ENCODE results near the gene TNIK.

The TNIK gene

GRCh38 chr3:171200750-171201088 is 259.5 kb downstream of the TNIK start:
- H3K27me3 ChIP-seq (ENCODE audit: control insufficient read depth in 1 of 2, insufficient read depth in 1 of 2, low read length in 2 of 2), result no peaks in the 10 kb centered on the region
- no peak overlapping the region for H3K4ac ChIP-seq (ENCODE audit: low read depth in 1 of 2, low read length in 2 of 2)
- H2AFZ ChIP-seq (ENCODE audit: low read depth, low read length), result no peak overlapping the region
- no peak overlapping the region for H3K9ac ChIP-seq (ENCODE audit: low read length)
- no peak overlapping the region for H3K4me3 ChIP-seq (ENCODE audit: insufficient read depth in 1 of 2, low read depth in 1 of 2, low read length in 2 of 2)
- DNase-seq, result no peak
- no peaks in the 10 kb centered on the region for H3K4me1 ChIP-seq (ENCODE audit: control insufficient read depth, insufficient read depth, low read depth, low read length)
- peaks cover 0 to 5% of the 10 kb centered on the region in 2 experiments for H3K36me3 ChIP-seq (ENCODE audit: control insufficient read depth in 1 of 2, insufficient read depth in 2 of 2, low read depth in 1 of 2, low read length in 2 of 2)
- H4K91ac ChIP-seq (ENCODE audit: low read length), result no peak overlapping the region
- H3K79me1 ChIP-seq (replicated peaks; ENCODE audit: low read length, poor library complexity, severe bottlenecking), result peaks cover 3% of the 10 kb centered on the region
- H2BK120ac ChIP-seq (ENCODE audit: low read depth, low read length), result no peak overlapping the region
- H2BK5ac ChIP-seq (ENCODE audit: low read depth, low read length, poor library complexity, severe bottlenecking), result no peak overlapping the region
- H4K8ac ChIP-seq (ENCODE audit: low read length), result no peak overlapping the region
- WGBS, result 31% methylated on average over 1 of the region's 2 CpGs
- no peak overlapping the region for H2AK5ac ChIP-seq (ENCODE audit: low read length, severe bottlenecking)
- no peak overlapping the region for H2BK12ac ChIP-seq (ENCODE audit: low read length in 2 of 2)
- no peaks in the 10 kb centered on the region for H3K9me3 ChIP-seq (ENCODE audit: control insufficient read depth, low read length)
- no peak overlapping the region for H3K14ac ChIP-seq (ENCODE audit: low read length in 2 of 2)
- H3K27ac ChIP-seq (ENCODE audit: low read length, poor library complexity, severe bottlenecking), result peak overlapping the region; percentile 29
- no peak overlapping the region for H2BK15ac ChIP-seq (ENCODE audit: low read depth, poor library complexity, severe bottlenecking)
- no peak overlapping the region for H3K4me2 ChIP-seq (ENCODE audit: low read length, poor library complexity, severe bottlenecking)
- H3K23ac ChIP-seq (ENCODE audit: low read length in 2 of 2), result no peak overlapping the region
- no peak overlapping the region for H3K18ac ChIP-seq (ENCODE audit: low read depth in 1 of 2, low read length in 2 of 2)

GRCh38 chr3:171200052-171200749 is 260.0 kb downstream of the TNIK start:
- Histone ChIP-seq H3K9ac (ENCODE audit: low read length) (no peak overlapping the region), H2BK12ac (ENCODE audit: low read length in 2 of 2) (no peak overlapping the region), H3K79me1 (replicated peaks; ENCODE audit: low read length, poor library complexity, severe bottlenecking) (peaks cover 2% of the 10 kb centered on the region), H3K36me3 (ENCODE audit: control insufficient read depth in 1 of 2, insufficient read depth in 2 of 2, low read depth in 1 of 2, low read length in 2 of 2) (no peaks in the 10 kb centered on the region), H3K4me1 (ENCODE audit: control insufficient read depth, insufficient read depth, low read depth, low read length) (no peaks in the 10 kb centered on the region), H3K27me3 (ENCODE audit: control insufficient read depth in 1 of 2, insufficient read depth in 1 of 2, low read length in 2 of 2) (no peaks in the 10 kb centered on the region), H2AK5ac (ENCODE audit: low read length, severe bottlenecking) (peak overlapping the region; percentile 54), H3K27ac (ENCODE audit: low read length, poor library complexity, severe bottlenecking) (peak overlapping the region; percentile 29), H2AFZ (ENCODE audit: low read depth, low read length) (no peak overlapping the region), H4K91ac (ENCODE audit: low read length) (no peak overlapping the region), H3K23ac (ENCODE audit: low read length in 2 of 2) (no peak overlapping the region), H2BK5ac (ENCODE audit: low read depth, low read length, poor library complexity, severe bottlenecking) (no peak overlapping the region), H3K9me3 (ENCODE audit: control insufficient read depth, low read length) (no peaks in the 10 kb centered on the region), H4K8ac (ENCODE audit: low read length) (no peak overlapping the region), H3K4me2 (ENCODE audit: low read length, poor library complexity, severe bottlenecking) (peak overlapping the region; percentile 19), H3K4me3 (ENCODE audit: insufficient read depth in 1 of 2, low read depth in 1 of 2, low read length in 2 of 2) (no peak overlapping the region), H3K4ac (ENCODE audit: low read depth in 1 of 2, low read length in 2 of 2) (no peak overlapping the region), H2BK15ac (ENCODE audit: low read depth, poor library complexity, severe bottlenecking) (no peak overlapping the region), H3K14ac (ENCODE audit: low read length in 2 of 2) (no peak overlapping the region), H2BK120ac (ENCODE audit: low read depth, low read length) (no peak overlapping the region), H3K18ac (ENCODE audit: low read depth in 1 of 2, low read length in 2 of 2) (no peak overlapping the region)
- 33% methylated on average over 2 of the region's 3 CpGs for WGBS
- DNase-seq, result peak; percentile 47

GRCh38 chr3:171199473-171199829 is 260.8 kb downstream of the TNIK start:
- H2BK5ac ChIP-seq (ENCODE audit: low read depth, low read length, poor library complexity, severe bottlenecking), result no peak overlapping the region
- no peak overlapping the region for H2BK15ac ChIP-seq (ENCODE audit: low read depth, poor library complexity, severe bottlenecking)
- peak overlapping the region; percentile 35 for H3K27ac ChIP-seq (ENCODE audit: low read length, poor library complexity, severe bottlenecking)
- peaks cover 2% of the 10 kb centered on the region for H3K79me1 ChIP-seq (replicated peaks; ENCODE audit: low read length, poor library complexity, severe bottlenecking)
- no peak overlapping the region for H4K8ac ChIP-seq (ENCODE audit: low read length)
- no peaks in the 10 kb centered on the region for H3K27me3 ChIP-seq (ENCODE audit: control insufficient read depth in 1 of 2, insufficient read depth in 1 of 2, low read length in 2 of 2)
- H3K36me3 ChIP-seq (ENCODE audit: control insufficient read depth in 1 of 2, insufficient read depth in 2 of 2, low read depth in 1 of 2, low read length in 2 of 2), result no peaks in the 10 kb centered on the region
- H2BK120ac ChIP-seq (ENCODE audit: low read depth, low read length), result no peak overlapping the region
- no peak overlapping the region for H2BK12ac ChIP-seq (ENCODE audit: low read length in 2 of 2)
- no peaks in the 10 kb centered on the region for H3K4me1 ChIP-seq (ENCODE audit: control insufficient read depth, insufficient read depth, low read depth, low read length)
- no peak overlapping the region for H3K14ac ChIP-seq (ENCODE audit: low read length in 2 of 2)
- no peak overlapping the region for H3K4me2 ChIP-seq (ENCODE audit: low read length, poor library complexity, severe bottlenecking)
- no peak overlapping the region for H3K18ac ChIP-seq (ENCODE audit: low read depth in 1 of 2, low read length in 2 of 2)
- no peak overlapping the region for H3K9ac ChIP-seq (ENCODE audit: low read length)
- H3K4me3 ChIP-seq (ENCODE audit: insufficient read depth in 1 of 2, low read depth in 1 of 2, low read length in 2 of 2), result no peak overlapping the region
- H4K91ac ChIP-seq (ENCODE audit: low read length), result no peak overlapping the region
- H2AK5ac ChIP-seq (ENCODE audit: low read length, severe bottlenecking), result no peak overlapping the region
- H3K9me3 ChIP-seq (ENCODE audit: control insufficient read depth, low read length), result no peaks in the 10 kb centered on the region
- DNase-seq, result no peak
- H3K23ac ChIP-seq (ENCODE audit: low read length in 2 of 2), result no peak overlapping the region
- no peak overlapping the region for H2AFZ ChIP-seq (ENCODE audit: low read depth, low read length)
- no peak overlapping the region for H3K4ac ChIP-seq (ENCODE audit: low read depth in 1 of 2, low read length in 2 of 2)
- 80% methylated on average over 2 of the region's 3 CpGs for WGBS

GRCh38 chr3:171198781-171199472 is 261.3 kb downstream of the TNIK start:
- Histone ChIP-seq H3K4ac (ENCODE audit: low read depth in 1 of 2, low read length in 2 of 2) (peak overlapping the region in 1 of 2 experiments; percentile 28), H3K9ac (ENCODE audit: low read length) (no peak overlapping the region), H3K14ac (ENCODE audit: low read length in 2 of 2) (no peak overlapping the region), H4K8ac (ENCODE audit: low read length) (no peak overlapping the region), H3K27me3 (ENCODE audit: control insufficient read depth in 1 of 2, insufficient read depth in 1 of 2, low read length in 2 of 2) (no peaks in the 10 kb centered on the region), H3K36me3 (ENCODE audit: control insufficient read depth in 1 of 2, insufficient read depth in 2 of 2, low read depth in 1 of 2, low read length in 2 of 2) (no peaks in the 10 kb centered on the region), H2AFZ (ENCODE audit: low read depth, low read length) (no peak overlapping the region), H2BK12ac (ENCODE audit: low read length in 2 of 2) (no peak overlapping the region), H3K4me1 (ENCODE audit: control insufficient read depth, insufficient read depth, low read depth, low read length) (no peaks in the 10 kb centered on the region), H4K91ac (ENCODE audit: low read length) (no peak overlapping the region), H3K9me3 (ENCODE audit: control insufficient read depth, low read length) (no peaks in the 10 kb centered on the region), H2BK5ac (ENCODE audit: low read depth, low read length, poor library complexity, severe bottlenecking) (no peak overlapping the region), H3K79me1 (replicated peaks; ENCODE audit: low read length, poor library complexity, severe bottlenecking) (peaks cover 3% of the 10 kb centered on the region), H3K27ac (ENCODE audit: low read length, poor library complexity, severe bottlenecking) (no peak overlapping the region), H2BK120ac (ENCODE audit: low read depth, low read length) (no peak overlapping the region), H2AK5ac (ENCODE audit: low read length, severe bottlenecking) (peak overlapping the region; percentile 92), H3K23ac (ENCODE audit: low read length in 2 of 2) (no peak overlapping the region), H3K4me3 (ENCODE audit: insufficient read depth in 1 of 2, low read depth in 1 of 2, low read length in 2 of 2) (no peak overlapping the region), H2BK15ac (ENCODE audit: low read depth, poor library complexity, severe bottlenecking) (no peak overlapping the region), H3K4me2 (ENCODE audit: low read length, poor library complexity, severe bottlenecking) (no peak overlapping the region), H3K18ac (ENCODE audit: low read depth in 1 of 2, low read length in 2 of 2) (peak overlapping the region; percentile 33 to 52)
- 95% methylated on average over 3 of the region's 3 CpGs for WGBS
- no peak for DNase-seq
